ENCODE results near the gene CFDP1.

- TF ChIP-seq TCF12 (IDR thresholded peaks at IDR 0.05; ENCODE audit: low read depth) (no peak), TAF1 (IDR thresholded peaks at IDR 0.05; ENCODE audit: low read depth) (no peak), CREB1 (IDR thresholded peaks at IDR 0.05; ENCODE audit: low read depth) (no peak)
Measured at GRCh38 chr16:75258807-75259141, 174.5 kb downstream of the CFDP1 start.
